Vagina (tissue), 2 donors: ENCODE data around the gene KRTAP10-4. TPM values are rescaled to one million over a fixed set of nuclear protein-coding genes. Genes with fewer than 3 reads are reported as not detected.

Experiments
- DNase-seq, 2 donors: peaks; one replicate each; pipeline ENCODE4 v3.0.0-alpha.2; 2017; ENCODE audit errors: extremely low spot score in 2 of 2
- H3K27ac ChIP-seq: fragments of 200-600 bp; sonication (generic); one replicate; pipeline ENCODE4 v1.5.1; 2019
- H3K27me3 ChIP-seq: fragments of 200-600 bp; sonication (generic); one replicate; pipeline ENCODE4 v1.5.1; 2019
- H3K36me3 ChIP-seq, 2 donors: fragments of 200-600 bp; sonication (generic); one replicate each; pipeline ENCODE4 v1.5.1; 2017 to 2019
- H3K4me1 ChIP-seq: fragments of 200-600 bp; sonication (generic); one replicate; pipeline ENCODE4 v1.5.1; 2019
- H3K4me3 ChIP-seq, 2 donors: fragments of 200-600 bp; sonication (generic); 1 replicate in 1 of 2; 2 replicates in 1 of 2; pipeline ENCODE4 v1.5.1; 2016 to 2019
- H3K9me3 ChIP-seq: fragments of 200-600 bp; sonication (generic); one replicate; pipeline ENCODE4 v1.5.1; 2019
- POLR2A ChIP-seq, 2 donors: fragments of 450-650 bp; IDR thresholded peaks; one replicate each; pipeline ENCODE4 v1.6.1; 2017; ENCODE audit warnings: antibody characterized with exemption in 2 of 2, mild to moderate bottlenecking in 2 of 2, moderate library complexity in 2 of 2
- POLR2AphosphoS5 ChIP-seq, 2 donors: sonication (generic); formaldehyde crosslinking; IDR thresholded peaks; one replicate each; pipeline ENCODE4 v1.9.0; 2017; ENCODE audit warnings: antibody characterized with exemption in 2 of 2, mild to moderate bottlenecking in 2 of 2, low read depth in 1 of 2; ENCODE audit not compliant: insufficient read depth in 1 of 2
- intact Hi-C: fragments of 100-400 bp; cut with DNase I; formaldehyde crosslinking; loops from one replicate; pipeline ENCODE4 v1.15.1; 2023
- total RNA-seq: library from RNA; depleted of rRNA; stranded (reverse); fragments of >200 nt; gene quantifications from one replicate; pipeline ENCODE4 v1.2.3, GENCODE V29; 2016
- TF ChIP-seq, protein P1 (sequence below), 3 experiments: fragments of 450-650 bp in 2 of 3; fragments of 200-600 bp in 1 of 3; sonication (generic) in 1 of 3; IDR thresholded peaks; one replicate each; pipeline ENCODE4 v1.5.1; 2017 to 2019; ENCODE audit warnings: antibody characterized with exemption in 3 of 3, mild to moderate bottlenecking in 2 of 3, moderate library complexity in 2 of 3

KRTAP10-4 gene
- total RNA-seq, 1 donor from 2014 or later, result not detected

DNA sequence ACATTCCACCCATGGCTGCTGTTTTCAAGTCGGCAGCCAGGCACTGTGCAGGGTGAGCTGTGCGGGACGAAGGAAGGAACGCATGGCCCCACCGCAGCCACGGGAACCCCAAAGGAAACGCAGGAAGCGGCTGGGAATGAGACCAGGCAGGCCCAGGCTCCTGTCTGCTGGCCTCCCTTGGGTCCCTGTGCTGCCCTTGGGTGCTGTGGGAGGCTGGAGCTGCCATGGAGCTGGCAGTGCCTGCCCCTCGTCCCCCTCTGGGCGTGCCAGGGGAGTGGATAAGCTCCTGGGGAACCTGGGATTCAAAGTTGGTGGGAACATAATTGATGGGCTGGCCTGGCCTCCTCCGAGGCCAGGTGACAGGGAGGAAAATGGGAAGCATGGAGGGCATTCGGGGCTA, 5.3 kb upstream of the KRTAP10-4 start:
- Histone ChIP-seq H3K4me3 (no peak overlapping the region), H3K27ac (no peak overlapping the region), H3K36me3 (no peaks in the 10 kb centered on the region), H3K9me3 (no peaks in the 10 kb centered on the region), H3K27me3 (no peaks in the 10 kb centered on the region), H3K4me1 (no peaks in the 10 kb centered on the region)
- intact Hi-C loops, result no loop called here
- TF ChIP-seq, protein P1, sequence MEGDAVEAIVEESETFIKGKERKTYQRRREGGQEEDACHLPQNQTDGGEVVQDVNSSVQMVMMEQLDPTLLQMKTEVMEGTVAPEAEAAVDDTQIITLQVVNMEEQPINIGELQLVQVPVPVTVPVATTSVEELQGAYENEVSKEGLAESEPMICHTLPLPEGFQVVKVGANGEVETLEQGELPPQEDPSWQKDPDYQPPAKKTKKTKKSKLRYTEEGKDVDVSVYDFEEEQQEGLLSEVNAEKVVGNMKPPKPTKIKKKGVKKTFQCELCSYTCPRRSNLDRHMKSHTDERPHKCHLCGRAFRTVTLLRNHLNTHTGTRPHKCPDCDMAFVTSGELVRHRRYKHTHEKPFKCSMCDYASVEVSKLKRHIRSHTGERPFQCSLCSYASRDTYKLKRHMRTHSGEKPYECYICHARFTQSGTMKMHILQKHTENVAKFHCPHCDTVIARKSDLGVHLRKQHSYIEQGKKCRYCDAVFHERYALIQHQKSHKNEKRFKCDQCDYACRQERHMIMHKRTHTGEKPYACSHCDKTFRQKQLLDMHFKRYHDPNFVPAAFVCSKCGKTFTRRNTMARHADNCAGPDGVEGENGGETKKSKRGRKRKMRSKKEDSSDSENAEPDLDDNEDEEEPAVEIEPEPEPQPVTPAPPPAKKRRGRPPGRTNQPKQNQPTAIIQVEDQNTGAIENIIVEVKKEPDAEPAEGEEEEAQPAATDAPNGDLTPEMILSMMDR (IDR thresholded peaks at IDR 0.05), result no peak
- TF ChIP-seq POLR2AphosphoS5 (IDR thresholded peaks at IDR 0.05; ENCODE audit: insufficient read depth in 1 of 2, low read depth in 1 of 2) (no peak), POLR2A (IDR thresholded peaks at IDR 0.05) (no peak)
- peak in 1 of 2 donors; percentile 49 for DNase-seq

DNA sequence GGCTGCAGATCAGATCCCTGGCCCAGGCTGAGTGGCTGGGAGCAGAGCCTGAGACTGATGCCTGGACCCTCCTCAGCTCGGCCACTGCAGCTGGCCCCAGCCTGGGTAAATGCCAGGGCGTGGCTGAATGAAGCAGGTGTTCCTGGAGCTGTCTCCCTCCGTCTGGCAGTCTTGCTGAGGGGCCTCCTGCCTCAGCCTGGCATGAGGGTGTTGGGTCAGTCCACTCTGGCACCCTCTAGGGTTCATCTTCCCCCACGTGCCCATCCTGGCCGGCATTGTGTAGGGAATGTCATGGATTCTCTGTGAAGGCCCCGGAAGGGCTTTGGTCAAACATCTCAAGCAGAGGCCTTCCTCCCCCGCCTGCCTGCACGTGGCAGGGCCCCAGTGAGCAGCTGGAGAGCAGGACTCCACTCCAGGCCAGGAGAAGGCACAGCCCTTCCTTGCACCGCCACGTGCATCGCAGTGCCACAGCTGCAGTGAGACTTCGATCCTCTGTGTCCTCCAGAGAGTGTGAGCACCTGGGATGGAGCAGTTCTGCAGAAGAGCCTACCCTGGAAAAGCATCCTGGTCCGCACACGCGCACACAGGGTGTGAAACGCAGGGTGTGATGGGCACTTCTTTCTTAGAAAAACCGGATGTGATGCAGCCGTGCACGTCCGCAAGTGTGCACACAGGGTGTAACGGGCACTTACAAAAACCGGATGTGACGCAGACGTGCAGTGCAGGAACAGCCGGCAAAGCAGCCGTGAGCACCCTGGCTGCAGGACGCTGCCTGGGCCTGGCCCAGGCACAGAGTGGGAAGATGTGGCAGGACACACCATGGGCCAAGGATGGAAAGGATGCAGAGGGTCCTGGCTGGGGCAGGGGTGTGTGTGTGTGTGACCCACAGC, 4.6 kb upstream of the KRTAP10-4 start:
- DNase-seq, result peak; percentile 64 to 89
- intact Hi-C loops, result no loop called here
- H3K9me3 ChIP-seq, result no peaks in the 10 kb centered on the region
- H3K36me3 ChIP-seq, result no peaks in the 10 kb centered on the region
- TF ChIP-seq POLR2AphosphoS5 (IDR thresholded peaks at IDR 0.05; ENCODE audit: insufficient read depth in 1 of 2, low read depth in 1 of 2) (no peak), POLR2A (IDR thresholded peaks at IDR 0.05) (no peak)
- TF ChIP-seq, protein P1 (IDR thresholded peaks at IDR 0.05), result no peak
- no peaks in the 10 kb centered on the region for H3K27me3 ChIP-seq
- no peaks in the 10 kb centered on the region for H3K4me1 ChIP-seq
- H3K4me3 ChIP-seq, result no peak overlapping the region
- no peak overlapping the region for H3K27ac ChIP-seq

GRCh38 chr21:44569861-44570517, 3.5 kb upstream of the KRTAP10-4 start:
- H3K4me3 ChIP-seq, result no peak overlapping the region
- DNase-seq, result peak; percentile 54 to 90
- TF ChIP-seq POLR2AphosphoS5 (IDR thresholded peaks at IDR 0.05; ENCODE audit: insufficient read depth in 1 of 2, low read depth in 1 of 2), result no peak
- TF ChIP-seq POLR2A (IDR thresholded peaks at IDR 0.05), result no peak
- TF ChIP-seq, protein P1 (IDR thresholded peaks at IDR 0.05), result no peak
- peaks cover 5% of the 10 kb centered on the region for H3K4me1 ChIP-seq
- intact Hi-C loops, result no loop called here
- no peaks in the 10 kb centered on the region for H3K36me3 ChIP-seq
- no peaks in the 10 kb centered on the region for H3K27me3 ChIP-seq
- H3K9me3 ChIP-seq, result no peaks in the 10 kb centered on the region
- H3K27ac ChIP-seq, result no peak overlapping the region

GRCh38 chr21:44571296-44571695, 2.2 kb upstream of the KRTAP10-4 start:
- DNase-seq, result peak in 1 of 2 donors; percentile 37
- H3K9me3 ChIP-seq, result no peaks in the 10 kb centered on the region
- no peaks in the 10 kb centered on the region for H3K27me3 ChIP-seq

More at GRCh38 chr21:44571296-44571695, 2.2 kb upstream of the KRTAP10-4 start:
- intact Hi-C loops, result no loop called here
- H3K36me3 ChIP-seq, result no peaks in the 10 kb centered on the region
- TF ChIP-seq POLR2AphosphoS5 (IDR thresholded peaks at IDR 0.05; ENCODE audit: insufficient read depth in 1 of 2, low read depth in 1 of 2) (no peak), POLR2A (IDR thresholded peaks at IDR 0.05) (no peak)
- TF ChIP-seq, protein P1 (IDR thresholded peaks at IDR 0.05), result no peak
- H3K27ac ChIP-seq, result no peak overlapping the region
- no peak overlapping the region for H3K4me3 ChIP-seq
- peaks cover 5% of the 10 kb centered on the region for H3K4me1 ChIP-seq
